Type B pancreatic cell (in vitro differentiated cells): ENCODE data around the gene GNG7. TPM values are rescaled to one million over a fixed set of nuclear protein-coding genes. Genes with fewer than 3 reads are reported as not detected.
"Not testable (repeated sequence)": the region's sequence is repeated elsewhere in the genome, so short reads cannot be mapped to it uniquely, and the experiment has no call there.

ENCODE experiments used
- DNase-seq: peaks from one replicate; pipeline ENCODE4 v3.0.0; 2021; ENCODE audit warnings: mixed read lengths; ENCODE audit not compliant: unreplicated experiment; ENCODE audit errors: extremely low spot score
- H3K27ac Mint-ChIP-seq: 2 replicates; pipeline ENCODE4 v1.8.0; 2021; ENCODE audit warnings: mild to moderate bottlenecking, mixed read lengths
- H3K27me3 Mint-ChIP-seq: 2 replicates; pipeline ENCODE4 v1.8.0; 2021; ENCODE audit warnings: mixed read lengths
- H3K36me3 Mint-ChIP-seq: 2 replicates; pipeline ENCODE4 v1.8.0; 2021; ENCODE audit warnings: mixed read lengths
- H3K4me1 Mint-ChIP-seq: one replicate; pipeline ENCODE4 v1.8.0; 2021; ENCODE audit warnings: mixed read lengths; ENCODE audit not compliant: unreplicated experiment
- H3K4me3 Mint-ChIP-seq: 2 replicates; pipeline ENCODE4 v1.8.0; 2021; ENCODE audit warnings: mild to moderate bottlenecking, mixed read lengths
- H3K9me3 Mint-ChIP-seq: 2 replicates; pipeline ENCODE4 v1.8.0; 2021; ENCODE audit warnings: mixed read lengths
- CTCF ChIP-seq: fragments of 200-600 bp; sonication (generic); conservative IDR thresholded peaks from 2 replicates; pipeline ENCODE4 v1.5.0; 2021; ENCODE audit warnings: antibody characterized with exemption, mild to moderate bottlenecking
- total RNA-seq: library from RNA; stranded (reverse); gene quantifications from 2 replicates; pipeline ENCODE4 v1.2.1, GENCODE V29; 2021; ENCODE audit warnings: low replicate concordance

Gene GNG7
- total RNA-seq, 1 donor from 2014 or later: 12.2 TPM

DNA sequence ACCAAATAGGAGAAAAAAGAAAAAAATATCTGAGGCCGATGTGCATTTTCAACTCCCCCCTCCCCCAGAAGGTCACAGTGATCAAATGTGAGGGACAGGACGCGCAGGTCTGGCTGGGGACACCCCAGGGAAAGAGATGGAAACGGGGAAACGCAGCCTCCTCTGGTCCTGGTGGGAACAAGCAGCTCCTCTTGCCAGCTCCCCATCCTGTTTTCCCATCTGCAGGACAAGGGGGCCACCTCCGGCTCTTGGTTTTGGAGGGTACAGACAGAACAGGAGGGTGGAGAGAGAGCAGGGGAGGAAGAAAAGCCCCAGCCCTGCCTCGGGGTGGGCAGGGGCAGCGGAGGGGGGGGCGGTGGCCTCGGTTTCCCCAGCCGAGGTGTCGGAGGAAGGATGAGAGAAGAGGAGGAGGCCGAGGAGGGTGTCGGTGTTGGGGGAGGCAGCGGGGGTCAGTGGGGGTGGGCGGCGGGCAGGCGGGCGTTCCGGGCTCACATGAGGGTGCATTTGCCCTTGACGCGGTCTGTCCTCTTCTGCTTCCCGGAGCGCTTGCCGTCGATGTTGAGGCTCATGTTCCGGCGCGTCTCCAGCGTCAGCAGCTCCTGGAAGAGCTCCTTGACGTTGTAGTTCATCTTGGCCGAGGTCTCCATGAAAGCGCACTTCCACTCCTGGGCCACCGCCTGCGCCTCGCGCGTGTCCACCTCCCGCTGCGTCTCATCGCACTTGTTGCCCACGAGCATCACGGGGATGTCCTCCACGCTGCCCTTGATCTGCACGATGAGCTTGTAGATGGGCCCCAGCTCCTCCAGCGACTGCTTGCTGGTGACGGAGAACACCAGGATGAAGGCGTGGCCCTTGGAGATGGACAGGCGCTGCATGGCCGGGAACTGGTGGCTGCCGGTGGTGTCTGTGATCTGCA lies 14.5 kb upstream of the GNG7 start:
- H3K4me1 Mint-ChIP-seq: peaks cover 4% of the 10 kb centered on the region
- peaks cover 17% of the 10 kb centered on the region for H3K27me3 Mint-ChIP-seq
- DNase-seq: no peak
- peaks cover 5% of the 10 kb centered on the region for H3K9me3 Mint-ChIP-seq
- H3K27ac Mint-ChIP-seq: no peak overlapping the region
- no peak overlapping the region for H3K4me3 Mint-ChIP-seq
- peaks cover 6% of the 10 kb centered on the region for H3K36me3 Mint-ChIP-seq
- no peak for TF ChIP-seq CTCF

- peaks cover 6% of the 10 kb centered on the region for H3K36me3 Mint-ChIP-seq
- peaks cover 4% of the 10 kb centered on the region for H3K4me1 Mint-ChIP-seq
- no peak overlapping the region for H3K4me3 Mint-ChIP-seq
- no peak for DNase-seq
- H3K9me3 Mint-ChIP-seq: peaks cover 5% of the 10 kb centered on the region
- no peak overlapping the region for H3K27ac Mint-ChIP-seq
- no peak for TF ChIP-seq CTCF
- H3K27me3 Mint-ChIP-seq: peaks cover 19% of the 10 kb centered on the region
Observed at GRCh38 chr19:2716275-2716650, 13.8 kb upstream of the GNG7 start.

GRCh38 chr19:2715470-2716274 lies 13.2 kb upstream of the GNG7 start:
- Mint-ChIP-seq H3K9me3 (peaks cover 5% of the 10 kb centered on the region), H3K27me3 (peaks cover 20% of the 10 kb centered on the region), H3K27ac (no peak overlapping the region), H3K36me3 (peaks cover 6% of the 10 kb centered on the region), H3K4me3 (no peak overlapping the region), H3K4me1 (peaks cover 4% of the 10 kb centered on the region)
- no peak for TF ChIP-seq CTCF
- DNase-seq: no peak

- Mint-ChIP-seq H3K27me3 (peaks cover 17% of the 10 kb centered on the region), H3K27ac (no peak overlapping the region), H3K4me1 (peaks cover under 1% of the 10 kb centered on the region), H3K4me3 (no peak overlapping the region), H3K9me3 (peaks cover 5% of the 10 kb centered on the region), H3K36me3 (peaks cover 6% of the 10 kb centered on the region)
- no peak for DNase-seq
- no peak for TF ChIP-seq CTCF
Observed at GRCh38 chr19:2714531-2715269, 12.2 kb upstream of the GNG7 start.

DNA sequence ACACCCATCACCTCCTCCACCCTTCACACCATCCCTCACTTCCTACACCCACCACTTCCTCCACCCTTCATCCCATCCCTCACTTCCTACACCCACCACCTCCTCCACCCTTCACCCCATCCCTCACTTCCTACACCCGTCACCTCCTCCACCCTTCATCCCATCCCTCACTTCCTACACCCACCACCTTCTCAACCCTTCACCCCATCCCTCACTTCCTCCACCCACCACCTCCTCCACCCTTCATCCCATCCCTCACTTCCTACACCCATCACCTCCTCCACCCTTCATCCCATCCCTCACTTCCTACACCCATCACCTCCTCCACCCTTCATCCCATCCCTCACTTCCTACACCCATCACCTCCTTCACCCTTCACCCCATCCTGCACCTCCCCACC lies 11.6 kb upstream of the GNG7 start:
- H3K9me3 Mint-ChIP-seq, H3K36me3 Mint-ChIP-seq, H3K4me3 Mint-ChIP-seq, H3K4me1 Mint-ChIP-seq, H3K27ac Mint-ChIP-seq, DNase-seq: not testable (repeated sequence)
- peaks cover 15% of the 10 kb centered on the region for H3K27me3 Mint-ChIP-seq

- H3K9me3 Mint-ChIP-seq, H3K4me1 Mint-ChIP-seq, DNase-seq, H3K27ac Mint-ChIP-seq, H3K36me3 Mint-ChIP-seq, H3K4me3 Mint-ChIP-seq: not testable (repeated sequence)
- peaks cover 15% of the 10 kb centered on the region for H3K27me3 Mint-ChIP-seq
Observed at GRCh38 chr19:2713170-2713569, 10.7 kb upstream of the GNG7 start.
